Transverse colon (tissue), 4 donors: ENCODE measurements around the gene PDSS2.

Experiments
- POLR2A ChIP-seq: fragments of 450-650 bp; IDR thresholded peaks from one replicate; pipeline ENCODE4 v1.6.1; 2016; ENCODE audit warnings: antibody characterized with exemption, mild to moderate bottlenecking, moderate library complexity
- POLR2AphosphoS5 ChIP-seq, 3 donors: sonication (generic); formaldehyde crosslinking; IDR thresholded peaks; one replicate each; pipeline ENCODE4 v1.6.1; 2016; ENCODE audit warnings: antibody characterized with exemption in 3 of 3
- TF ChIP-seq, protein P1 (sequence below), 5 experiments: fragments of 200-600 bp in 3 of 5; fragments of 450-650 bp in 2 of 5; sonication (generic) in 3 of 5; IDR thresholded peaks; 1 replicate in 2 of 5; 2 replicates in 3 of 5; pipeline ENCODE4 v1.5.1; 2016 to 2017; ENCODE audit warnings: antibody characterized with exemption in 5 of 5, inconsistent platforms in 3 of 5, mild to moderate bottlenecking in 2 of 5, moderate library complexity in 1 of 5

DNA sequence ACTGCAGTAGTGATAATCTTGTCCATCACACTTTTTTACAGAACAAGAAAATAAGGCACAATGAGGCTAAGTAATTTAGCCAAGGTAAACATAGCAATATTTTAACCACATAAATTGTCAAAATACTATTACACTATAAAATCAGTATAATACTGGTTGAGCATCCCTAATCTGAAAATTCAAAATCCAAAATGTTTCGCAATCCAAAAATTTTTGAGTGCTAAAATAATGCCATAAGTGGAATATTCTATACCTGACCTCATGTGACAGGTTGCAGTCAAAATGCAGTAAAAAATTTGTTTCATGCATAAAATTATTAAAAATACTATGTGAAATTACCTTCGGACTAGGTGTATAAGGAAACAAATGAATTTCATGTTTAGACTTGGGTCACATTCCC, 101.5 kb downstream of the PDSS2 start:
- TF ChIP-seq, protein P1, sequence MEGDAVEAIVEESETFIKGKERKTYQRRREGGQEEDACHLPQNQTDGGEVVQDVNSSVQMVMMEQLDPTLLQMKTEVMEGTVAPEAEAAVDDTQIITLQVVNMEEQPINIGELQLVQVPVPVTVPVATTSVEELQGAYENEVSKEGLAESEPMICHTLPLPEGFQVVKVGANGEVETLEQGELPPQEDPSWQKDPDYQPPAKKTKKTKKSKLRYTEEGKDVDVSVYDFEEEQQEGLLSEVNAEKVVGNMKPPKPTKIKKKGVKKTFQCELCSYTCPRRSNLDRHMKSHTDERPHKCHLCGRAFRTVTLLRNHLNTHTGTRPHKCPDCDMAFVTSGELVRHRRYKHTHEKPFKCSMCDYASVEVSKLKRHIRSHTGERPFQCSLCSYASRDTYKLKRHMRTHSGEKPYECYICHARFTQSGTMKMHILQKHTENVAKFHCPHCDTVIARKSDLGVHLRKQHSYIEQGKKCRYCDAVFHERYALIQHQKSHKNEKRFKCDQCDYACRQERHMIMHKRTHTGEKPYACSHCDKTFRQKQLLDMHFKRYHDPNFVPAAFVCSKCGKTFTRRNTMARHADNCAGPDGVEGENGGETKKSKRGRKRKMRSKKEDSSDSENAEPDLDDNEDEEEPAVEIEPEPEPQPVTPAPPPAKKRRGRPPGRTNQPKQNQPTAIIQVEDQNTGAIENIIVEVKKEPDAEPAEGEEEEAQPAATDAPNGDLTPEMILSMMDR (IDR thresholded peaks at IDR 0.05) = no peak
- TF ChIP-seq POLR2AphosphoS5 (IDR thresholded peaks at IDR 0.05) = no peak
- TF ChIP-seq POLR2A = no peak
